Cardiac fibroblast (primary cell): ENCODE results near the gene TBC1D1.

Experiments used
- DNase-seq, 2 donors: peaks; one replicate each; pipeline versions ENCODE4 v3.0.0 to v3.0.0-alpha.2; 2010; ENCODE audit warnings: low read depth in 2 of 2
- H3K4me3 ChIP-seq, 2 donors: replicated peaks in 1 of 2; 1 replicate in 1 of 2; 2 replicates in 1 of 2; pipeline ENCODE4 v1.5.1; 2011; ENCODE audit warnings: low read depth in 2 of 2, low read length in 2 of 2, mild to moderate bottlenecking in 2 of 2, moderate library complexity in 1 of 2
- CTCF ChIP-seq: IDR thresholded peaks from one replicate; pipeline ENCODE4 v1.5.1; 2011; ENCODE audit warnings: low read depth, mild to moderate bottlenecking, low read length, inconsistent platforms

The TBC1D1 gene

GRCh38 chr4:38085751-38086150 is 194.9 kb downstream of the TBC1D1 start:
- TF ChIP-seq CTCF: no peak
- no peak overlapping the region for H3K4me3 ChIP-seq
- no peak for DNase-seq

GRCh38 chr4:38086151-38086848 is 195.4 kb downstream of the TBC1D1 start:
- H3K4me3 ChIP-seq: no peak overlapping the region
- TF ChIP-seq CTCF: no peak
- DNase-seq: no peak

GRCh38 chr4:38086849-38087226 is 196.0 kb downstream of the TBC1D1 start:
- no peak for DNase-seq
- no peak for TF ChIP-seq CTCF
- H3K4me3 ChIP-seq: no peak overlapping the region

GRCh38 chr4:38088321-38088720 is 197.4 kb downstream of the TBC1D1 start:
- DNase-seq: no peak

GRCh38 chr4:38089961-38090360 is 199.1 kb downstream of the TBC1D1 start:
- no peak for TF ChIP-seq CTCF
- DNase-seq: no peak
- H3K4me3 ChIP-seq: no peak overlapping the region

More at GRCh38 chr4:38088321-38088720, 197.4 kb downstream of the TBC1D1 start:
- H3K4me3 ChIP-seq: no peak overlapping the region
- no peak for TF ChIP-seq CTCF

- no peak for TF ChIP-seq CTCF
- no peak for DNase-seq
- H3K4me3 ChIP-seq: no peak overlapping the region
These were observed 199.8 kb downstream of the TBC1D1 start for GRCh38 chr4:38090455-38091246.
